ENCODE results near the gene MED17. TPM values are rescaled to one million over a fixed set of nuclear protein-coding genes. Genes with fewer than 3 reads are reported as not detected.

Gene MED17
- polyA plus RNA-seq, 1 donor from 2014 or later, result 82.7 TPM

DNA sequence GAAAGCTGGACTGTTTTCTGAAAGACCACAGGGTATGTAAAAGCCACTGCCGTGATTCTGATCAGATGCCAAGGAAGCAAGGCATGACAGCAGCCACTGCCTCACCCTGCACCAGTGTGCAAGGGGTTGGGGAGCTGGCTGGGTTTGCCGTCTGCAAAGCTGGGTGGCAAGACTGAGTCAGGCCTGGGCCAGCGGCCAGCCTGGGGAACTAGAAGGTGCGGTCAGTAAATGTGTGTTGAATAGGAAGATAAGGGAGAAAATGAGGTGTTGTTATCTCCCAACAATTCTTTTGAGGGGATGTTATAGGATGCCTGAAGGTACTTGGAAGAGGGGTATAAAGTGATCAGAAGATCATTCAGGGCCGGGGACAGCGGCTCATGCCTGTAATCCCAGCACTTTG, 58.4 kb downstream of the MED17 start:
- no peak overlapping the region for H3K27ac ChIP-seq (ENCODE audit: low read length)
- no peak overlapping the region for H2AFZ ChIP-seq (ENCODE audit: low read depth, low read length)
- H3K4me2 ChIP-seq (ENCODE audit: low read length), result no peak overlapping the region

DNA sequence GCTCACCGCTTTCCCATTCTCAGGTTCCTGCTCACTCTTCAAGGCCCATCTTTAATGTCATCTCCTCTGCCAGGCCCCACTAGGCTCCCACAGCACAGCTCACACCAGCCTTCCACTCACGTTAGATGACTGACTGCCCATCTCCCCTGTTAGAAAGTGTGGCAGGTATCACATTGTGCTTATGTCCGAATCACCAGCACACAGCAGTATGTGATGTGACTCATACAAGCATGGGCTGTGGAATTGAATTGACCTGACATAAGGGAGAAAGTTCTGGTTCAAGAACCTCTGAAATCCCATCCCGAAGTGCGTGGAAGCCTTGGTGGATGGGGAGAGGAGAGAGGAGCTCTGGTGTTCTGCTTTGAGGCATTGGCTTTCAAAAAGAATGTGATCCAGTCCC, 59.8 kb downstream of the MED17 start:
- TF ChIP-seq, protein P1, sequence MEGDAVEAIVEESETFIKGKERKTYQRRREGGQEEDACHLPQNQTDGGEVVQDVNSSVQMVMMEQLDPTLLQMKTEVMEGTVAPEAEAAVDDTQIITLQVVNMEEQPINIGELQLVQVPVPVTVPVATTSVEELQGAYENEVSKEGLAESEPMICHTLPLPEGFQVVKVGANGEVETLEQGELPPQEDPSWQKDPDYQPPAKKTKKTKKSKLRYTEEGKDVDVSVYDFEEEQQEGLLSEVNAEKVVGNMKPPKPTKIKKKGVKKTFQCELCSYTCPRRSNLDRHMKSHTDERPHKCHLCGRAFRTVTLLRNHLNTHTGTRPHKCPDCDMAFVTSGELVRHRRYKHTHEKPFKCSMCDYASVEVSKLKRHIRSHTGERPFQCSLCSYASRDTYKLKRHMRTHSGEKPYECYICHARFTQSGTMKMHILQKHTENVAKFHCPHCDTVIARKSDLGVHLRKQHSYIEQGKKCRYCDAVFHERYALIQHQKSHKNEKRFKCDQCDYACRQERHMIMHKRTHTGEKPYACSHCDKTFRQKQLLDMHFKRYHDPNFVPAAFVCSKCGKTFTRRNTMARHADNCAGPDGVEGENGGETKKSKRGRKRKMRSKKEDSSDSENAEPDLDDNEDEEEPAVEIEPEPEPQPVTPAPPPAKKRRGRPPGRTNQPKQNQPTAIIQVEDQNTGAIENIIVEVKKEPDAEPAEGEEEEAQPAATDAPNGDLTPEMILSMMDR (IDR thresholded peaks at IDR 0.05; ENCODE audit: poor library complexity, severe bottlenecking), result no peak
- no peak for TF ChIP-seq SMC3 (conservative IDR thresholded peaks at IDR 0.05; ENCODE audit: poor library complexity)
- no peak for TF ChIP-seq TAF1 (IDR thresholded peaks at IDR 0.05; ENCODE audit: low read depth)
- TF ChIP-seq RAD21 (conservative IDR thresholded peaks at IDR 0.05), result no peak
- TF ChIP-seq EP300 (conservative IDR thresholded peaks at IDR 0.05; ENCODE audit: poor library complexity, severe bottlenecking), result no peak
- no peak for TF ChIP-seq MXI1 (conservative IDR thresholded peaks at IDR 0.05; ENCODE audit: poor library complexity, severe bottlenecking)
- TF ChIP-seq, protein P2, sequence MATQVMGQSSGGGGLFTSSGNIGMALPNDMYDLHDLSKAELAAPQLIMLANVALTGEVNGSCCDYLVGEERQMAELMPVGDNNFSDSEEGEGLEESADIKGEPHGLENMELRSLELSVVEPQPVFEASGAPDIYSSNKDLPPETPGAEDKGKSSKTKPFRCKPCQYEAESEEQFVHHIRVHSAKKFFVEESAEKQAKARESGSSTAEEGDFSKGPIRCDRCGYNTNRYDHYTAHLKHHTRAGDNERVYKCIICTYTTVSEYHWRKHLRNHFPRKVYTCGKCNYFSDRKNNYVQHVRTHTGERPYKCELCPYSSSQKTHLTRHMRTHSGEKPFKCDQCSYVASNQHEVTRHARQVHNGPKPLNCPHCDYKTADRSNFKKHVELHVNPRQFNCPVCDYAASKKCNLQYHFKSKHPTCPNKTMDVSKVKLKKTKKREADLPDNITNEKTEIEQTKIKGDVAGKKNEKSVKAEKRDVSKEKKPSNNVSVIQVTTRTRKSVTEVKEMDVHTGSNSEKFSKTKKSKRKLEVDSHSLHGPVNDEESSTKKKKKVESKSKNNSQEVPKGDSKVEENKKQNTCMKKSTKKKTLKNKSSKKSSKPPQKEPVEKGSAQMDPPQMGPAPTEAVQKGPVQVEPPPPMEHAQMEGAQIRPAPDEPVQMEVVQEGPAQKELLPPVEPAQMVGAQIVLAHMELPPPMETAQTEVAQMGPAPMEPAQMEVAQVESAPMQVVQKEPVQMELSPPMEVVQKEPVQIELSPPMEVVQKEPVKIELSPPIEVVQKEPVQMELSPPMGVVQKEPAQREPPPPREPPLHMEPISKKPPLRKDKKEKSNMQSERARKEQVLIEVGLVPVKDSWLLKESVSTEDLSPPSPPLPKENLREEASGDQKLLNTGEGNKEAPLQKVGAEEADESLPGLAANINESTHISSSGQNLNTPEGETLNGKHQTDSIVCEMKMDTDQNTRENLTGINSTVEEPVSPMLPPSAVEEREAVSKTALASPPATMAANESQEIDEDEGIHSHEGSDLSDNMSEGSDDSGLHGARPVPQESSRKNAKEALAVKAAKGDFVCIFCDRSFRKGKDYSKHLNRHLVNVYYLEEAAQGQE (IDR thresholded peaks at IDR 0.05; ENCODE audit: borderline replicate concordance), result no peak
- TF ChIP-seq EZH2 (IDR thresholded peaks at IDR 0.05; ENCODE audit: borderline replicate concordance, insufficient read depth, low read length, poor library complexity, severe bottlenecking), result no peak
- TF ChIP-seq POLR2AphosphoS5 (IDR thresholded peaks at IDR 0.05), result no peak
- Histone ChIP-seq H2AFZ (ENCODE audit: low read depth, low read length) (no peak overlapping the region), H3K36me3 (ENCODE audit: insufficient read depth, low read length) (no peaks in the 10 kb centered on the region), H3K27ac (ENCODE audit: low read length) (no peak overlapping the region), H3F3A (ENCODE audit: insufficient read depth, low read length, poor library complexity, severe bottlenecking) (no peaks in the 10 kb centered on the region), H3K79me2 (replicated peaks; ENCODE audit: insufficient read depth, low read length) (no peaks in the 10 kb centered on the region), H3K9ac (ENCODE audit: low read length) (no peak overlapping the region), H3K9me2 (ENCODE audit: insufficient read depth, low read length) (no peaks in the 10 kb centered on the region), H3K27me3 (ENCODE audit: insufficient read depth, low read depth, low read length) (no peaks in the 10 kb centered on the region), H3K4me3 (ENCODE audit: low read length) (no peak overlapping the region), H3K9me3 (ENCODE audit: low read length) (no peaks in the 10 kb centered on the region), H4K20me1 (ENCODE audit: insufficient read depth) (no peaks in the 10 kb centered on the region), H3K4me2 (ENCODE audit: low read length) (no peak overlapping the region)

More for the DNA sequence above, 58.4 kb downstream of the MED17 start:
- H3K9me3 ChIP-seq (ENCODE audit: low read length), result no peaks in the 10 kb centered on the region
- H3K9ac ChIP-seq (ENCODE audit: low read length), result no peak overlapping the region
- H3K79me2 ChIP-seq (replicated peaks; ENCODE audit: insufficient read depth, low read length), result no peaks in the 10 kb centered on the region
- H3K9me2 ChIP-seq (ENCODE audit: insufficient read depth, low read length), result no peaks in the 10 kb centered on the region
- no peak overlapping the region for H3K4me3 ChIP-seq (ENCODE audit: low read length)
- no peaks in the 10 kb centered on the region for H3K27me3 ChIP-seq (ENCODE audit: insufficient read depth, low read depth, low read length)
- TF ChIP-seq, protein P2 (IDR thresholded peaks at IDR 0.05; ENCODE audit: borderline replicate concordance), result no peak
- TF ChIP-seq EZH2 (IDR thresholded peaks at IDR 0.05; ENCODE audit: borderline replicate concordance, insufficient read depth, low read length, poor library complexity, severe bottlenecking) (no peak), EP300 (conservative IDR thresholded peaks at IDR 0.05; ENCODE audit: poor library complexity, severe bottlenecking) (no peak), SMC3 (conservative IDR thresholded peaks at IDR 0.05; ENCODE audit: poor library complexity) (no peak), TAF1 (IDR thresholded peaks at IDR 0.05; ENCODE audit: low read depth) (no peak), POLR2AphosphoS5 (IDR thresholded peaks at IDR 0.05) (no peak), MXI1 (conservative IDR thresholded peaks at IDR 0.05; ENCODE audit: poor library complexity, severe bottlenecking) (no peak), RAD21 (conservative IDR thresholded peaks at IDR 0.05) (no peak)
- TF ChIP-seq, protein P1 (IDR thresholded peaks at IDR 0.05; ENCODE audit: poor library complexity, severe bottlenecking), result no peak
- no peaks in the 10 kb centered on the region for H3K36me3 ChIP-seq (ENCODE audit: insufficient read depth, low read length)
- no peaks in the 10 kb centered on the region for H4K20me1 ChIP-seq (ENCODE audit: insufficient read depth)
- no peaks in the 10 kb centered on the region for H3F3A ChIP-seq (ENCODE audit: insufficient read depth, low read length, poor library complexity, severe bottlenecking)
